ENCODE results near the gene DLGAP1.

GRCh38 chr18:3691705-3692104 lies 763.4 kb downstream of the DLGAP1 start:
- TF ChIP-seq POLR2A (IDR thresholded peaks at IDR 0.05) (no peak), CTCF (IDR thresholded peaks at IDR 0.05 in 4 of 5, conservative IDR thresholded peaks at IDR 0.05 in 1 of 5) (no peak)
